Thyroid gland (tissue), 4 donors: ENCODE results near the gene PLPPR1. TPM values are rescaled to one million over a fixed set of nuclear protein-coding genes. Genes with fewer than 3 reads are reported as not detected.

Source experiments
- DNase-seq, 2 donors: peaks; one replicate each; pipeline ENCODE4 v3.0.0-alpha.2; 2019
- H3K27ac ChIP-seq, 3 donors: fragments of 200-600 bp; sonication (generic); 1 replicate in 2 of 3; 2 replicates in 1 of 3; pipeline ENCODE4 v1.5.1; 2016 to 2019; ENCODE audit warnings: mild to moderate bottlenecking in 1 of 3, moderate library complexity in 1 of 3
- H3K27me3 ChIP-seq: fragments of 200-600 bp; sonication (generic); one replicate; pipeline ENCODE4 v1.5.1; 2019
- H3K36me3 ChIP-seq, 2 donors: fragments of 200-600 bp; sonication (generic); one replicate each; pipeline ENCODE4 v1.5.1; 2016 to 2019
- H3K4me1 ChIP-seq, 2 donors: fragments of 200-600 bp; sonication (generic); one replicate each; pipeline ENCODE4 v1.5.1; 2017 to 2019
- H3K4me3 ChIP-seq, 3 donors: fragments of 200-600 bp; sonication (generic); replicated peaks in 1 of 3; 1 replicate in 2 of 3; 2 replicates in 1 of 3; pipeline ENCODE4 v1.5.1; 2016; ENCODE audit warnings: mild to moderate bottlenecking in 1 of 3
- H3K9me3 ChIP-seq: fragments of 200-600 bp; sonication (generic); one replicate; pipeline ENCODE4 v1.5.1; 2017
- CTCF ChIP-seq, 6 experiments: fragments of 200-600 bp in 3 of 6; fragments of 450-650 bp in 3 of 6; sonication (generic) in 3 of 6; IDR thresholded peaks; one replicate each; pipeline ENCODE4 v1.5.1; 2016 to 2019; ENCODE audit warnings: antibody characterized with exemption in 6 of 6, mild to moderate bottlenecking in 2 of 6, inconsistent platforms in 1 of 6, moderate library complexity in 1 of 6
- POLR2A ChIP-seq, 2 donors: fragments of 450-650 bp; IDR thresholded peaks; one replicate each; pipeline ENCODE4 v1.6.1; 2017; ENCODE audit warnings: antibody characterized with exemption in 2 of 2, mild to moderate bottlenecking in 2 of 2, moderate library complexity in 1 of 2
- WGBS, 2 donors: methylation state at CpG; one replicate each; pipeline ENCODE4 v1.1.5; 2017; 5-methylcytosine and 5-hydroxymethylcytosine counted together
- intact Hi-C: fragments of 100-400 bp; cut with DNase I; formaldehyde crosslinking; loops from one replicate; pipeline ENCODE4 v1.15.1; 2023
- total RNA-seq, 4 donors: library from RNA; depleted of rRNA; stranded (reverse); fragments of >200 nt; gene quantifications; one replicate each; pipeline ENCODE4 v1.2.3, GENCODE V29; 2016

PLPPR1 gene
- total RNA-seq, 4 donors from 2014 or later: 0.22 to 0.24 TPM; not detected in 2

- H3K27ac ChIP-seq: no peak overlapping the region
- H3K9me3 ChIP-seq: no peaks in the 10 kb centered on the region
- TF ChIP-seq CTCF (IDR thresholded peaks at IDR 0.05) (no peak), POLR2A (IDR thresholded peaks at IDR 0.05) (no peak)
- DNase-seq: no peak
- intact Hi-C loops: no loop called here
- peaks cover 0 to 6% of the 10 kb centered on the region in 2 donors for H3K4me1 ChIP-seq
- H3K36me3 ChIP-seq: no peaks in the 10 kb centered on the region
- no peaks in the 10 kb centered on the region for H3K27me3 ChIP-seq
- 77 to 81% methylated on average over 2 of the region's 2 CpGs for WGBS, 2 donors
- no peak overlapping the region for H3K4me3 ChIP-seq
Measured at GRCh38 chr9:101025940-101026339, 2.6 kb upstream of the PLPPR1 start.

GRCh38 chr9:101026824-101027223 is 1.7 kb upstream of the PLPPR1 start:
- WGBS, 2 donors: 42 to 53% methylated on average over 4 of the region's 4 CpGs
- H3K9me3 ChIP-seq: no peaks in the 10 kb centered on the region
- no peaks in the 10 kb centered on the region for H3K27me3 ChIP-seq
- TF ChIP-seq POLR2A (IDR thresholded peaks at IDR 0.05) (no peak), CTCF (IDR thresholded peaks at IDR 0.05) (no peak)
- H3K4me3 ChIP-seq: no peak overlapping the region
- H3K27ac ChIP-seq: no peak overlapping the region
- peaks cover 0 to 6% of the 10 kb centered on the region in 2 donors for H3K4me1 ChIP-seq
- DNase-seq: no peak
- H3K36me3 ChIP-seq: no peaks in the 10 kb centered on the region
- intact Hi-C loops: no loop called here

GRCh38 chr9:101027236-101027635 is 1.3 kb upstream of the PLPPR1 start:
- peaks cover 0 to 6% of the 10 kb centered on the region in 2 donors for H3K4me1 ChIP-seq
- no peaks in the 10 kb centered on the region for H3K36me3 ChIP-seq
- no peak overlapping the region for H3K4me3 ChIP-seq
- WGBS, 2 donors: 39 to 51% methylated on average over 2 of the region's 2 CpGs
- H3K27ac ChIP-seq: no peak overlapping the region
- H3K27me3 ChIP-seq: no peaks in the 10 kb centered on the region
- no peaks in the 10 kb centered on the region for H3K9me3 ChIP-seq
- intact Hi-C loops: no loop called here
- TF ChIP-seq CTCF (IDR thresholded peaks at IDR 0.05) (no peak), POLR2A (IDR thresholded peaks at IDR 0.05) (no peak)
- no peak for DNase-seq

GRCh38 chr9:101027733-101028345 is 688 bp upstream of the PLPPR1 start:
- peak overlapping the region in 1 of 3 donors; percentile 17 for H3K4me3 ChIP-seq
- peaks cover 0 to 6% of the 10 kb centered on the region in 2 donors for H3K4me1 ChIP-seq
- intact Hi-C loops: no loop called here
- H3K36me3 ChIP-seq: no peaks in the 10 kb centered on the region
- no peak overlapping the region for H3K27ac ChIP-seq
- no peaks in the 10 kb centered on the region for H3K9me3 ChIP-seq
- 11 to 16% methylated on average over 12 of the region's 12 CpGs for WGBS, 2 donors
- DNase-seq: no peak
- TF ChIP-seq POLR2A (IDR thresholded peaks at IDR 0.05) (no peak), CTCF (IDR thresholded peaks at IDR 0.05) (no peak)
- no peaks in the 10 kb centered on the region for H3K27me3 ChIP-seq

GRCh38 chr9:101029315-101030085 is 973 bp downstream of the PLPPR1 start:
- no peaks in the 10 kb centered on the region for H3K27me3 ChIP-seq
- DNase-seq: no peak
- intact Hi-C loops: no loop called here
- H3K9me3 ChIP-seq: no peaks in the 10 kb centered on the region
- H3K4me1 ChIP-seq: peaks cover 0 to 6% of the 10 kb centered on the region in 2 donors
- H3K4me3 ChIP-seq: no peak overlapping the region
- no peak overlapping the region for H3K27ac ChIP-seq
- WGBS, 2 donors: 1 to 7% methylated on average over 17 to 35 of the region's 38 CpGs
- no peak for TF ChIP-seq POLR2A (IDR thresholded peaks at IDR 0.05)
- no peak for TF ChIP-seq CTCF (IDR thresholded peaks at IDR 0.05)
- no peaks in the 10 kb centered on the region for H3K36me3 ChIP-seq
